ENCODE results near the gene DOCK2. TPM values are rescaled to one million over a fixed set of nuclear protein-coding genes. Genes with fewer than 3 reads are reported as not detected.

DOCK2 gene
- polyA plus RNA-seq (0.17 to 0.24 TPM (median 0.21 TPM) in 3 replicates), polyA minus RNA-seq (1.3 to 3.0 TPM in 2 of 3 replicates, not detected in the other)
- polyA plus RNA-seq (2011; ENCODE audit: low read depth), result not detected
- polyA plus RNA-seq (2011; cell fraction: cytosol; rRNA removed), result 0.06 and 0.32 TPM in 2 replicates
- polyA plus RNA-seq (2011; cell fraction: nucleus; rRNA removed), result 0.04 and 0.06 TPM in 2 replicates
- polyA plus RNA-seq (2012; ENCODE audit: low replicate concordance), result 0.30 TPM in 1 of 2 replicates, not detected in the other
- not detected for polyA minus RNA-seq (2011; cell fraction: cytosol; rRNA and poly(A)+ RNA removed)
- 0.11 and 0.70 TPM in 2 replicates for polyA minus RNA-seq (2011; cell fraction: nucleus; rRNA and poly(A)+ RNA removed)

DNA sequence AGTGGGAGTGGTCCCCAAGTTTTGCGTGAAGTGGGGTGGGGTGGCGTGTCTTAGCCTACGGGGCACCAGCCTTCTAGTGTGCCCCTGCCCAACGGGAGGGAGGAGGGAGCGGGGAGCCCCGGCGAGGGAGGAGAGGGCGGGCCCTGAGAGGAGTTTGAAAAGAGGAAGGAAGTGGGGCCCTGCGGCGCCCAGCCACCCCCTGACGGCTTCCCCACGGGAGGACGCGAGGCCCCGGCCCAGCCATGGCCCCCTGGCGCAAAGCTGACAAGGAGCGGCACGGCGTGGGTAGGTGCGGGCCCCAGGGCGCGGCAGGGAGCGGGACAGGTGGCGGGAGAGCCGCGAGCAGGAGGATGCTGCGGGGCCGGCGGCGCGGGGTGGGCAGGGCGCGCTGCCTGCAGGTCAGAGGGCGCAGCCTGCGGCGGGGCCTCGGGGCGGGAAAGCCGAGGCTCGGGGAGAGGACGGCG, at the start of gene DOCK2:
Gene DOCK2 (plus strand): TSS at position 191 of the 464 bp plus-strand sequence. CDS start 52 bp downstream, at position 243.
- Histone ChIP-seq H3K4me3 (ENCODE audit: control insufficient read depth in 2 of 3, extremely low read depth in 1 of 3, insufficient read depth in 2 of 3, low read depth in 1 of 3, low read length in 3 of 3) (no peak within 1 kb of the TSS), H3K27ac (ENCODE audit: control insufficient read depth, insufficient read depth, low read length) (no peak within 1 kb of the TSS), H3K4me1 (ENCODE audit: control insufficient read depth, extremely low read depth, insufficient read depth, low read length) (no peaks in the 10 kb centered on the region), H3K9ac (ENCODE audit: control insufficient read depth, extremely low read depth, insufficient read depth, low read length) (no peak within 1 kb of the TSS), H3K79me2 (ENCODE audit: control insufficient read depth, insufficient read depth, low read length) (no peaks in the 10 kb centered on the region), H3K36me3 (ENCODE audit: control insufficient read depth in 2 of 2, extremely low read depth in 1 of 2, insufficient read depth in 2 of 2, low read length in 2 of 2) (no peaks in the 10 kb centered on the region), H3K27me3 (ENCODE audit: control insufficient read depth, extremely low read depth, insufficient read depth, low read length) (peaks cover 15% of the 10 kb centered on the region), H3K9me3 (ENCODE audit: control insufficient read depth, low read depth, low read length) (no peaks in the 10 kb centered on the region), H3K4me2 (ENCODE audit: control insufficient read depth, extremely low read depth, insufficient read depth, low read depth, low read length) (peak within 1 kb of the TSS; percentile 29), H2AFZ (ENCODE audit: control insufficient read depth, low read length) (no peak within 1 kb of the TSS), H3K9me1 (ENCODE audit: control insufficient read depth, extremely low read depth, insufficient read depth, low read length) (no peaks in the 10 kb centered on the region), H4K20me1 (ENCODE audit: control insufficient read depth, extremely low read depth, insufficient read depth, low read length) (no peaks in the 10 kb centered on the region)
- dilution Hi-C loops (cut with MboI; ENCODE audit: extremely low pct_ligation_motif_present, low sequenced_read_pairs), result no loop called here
- FAIRE-seq (no peak), DNase-seq (ENCODE audit: low read depth, low spot score) (no peak)
- TF ChIP-seq EZH2 (IDR thresholded peaks at IDR 0.05; ENCODE audit: low read length), result no peak
- TF ChIP-seq, protein P1, sequence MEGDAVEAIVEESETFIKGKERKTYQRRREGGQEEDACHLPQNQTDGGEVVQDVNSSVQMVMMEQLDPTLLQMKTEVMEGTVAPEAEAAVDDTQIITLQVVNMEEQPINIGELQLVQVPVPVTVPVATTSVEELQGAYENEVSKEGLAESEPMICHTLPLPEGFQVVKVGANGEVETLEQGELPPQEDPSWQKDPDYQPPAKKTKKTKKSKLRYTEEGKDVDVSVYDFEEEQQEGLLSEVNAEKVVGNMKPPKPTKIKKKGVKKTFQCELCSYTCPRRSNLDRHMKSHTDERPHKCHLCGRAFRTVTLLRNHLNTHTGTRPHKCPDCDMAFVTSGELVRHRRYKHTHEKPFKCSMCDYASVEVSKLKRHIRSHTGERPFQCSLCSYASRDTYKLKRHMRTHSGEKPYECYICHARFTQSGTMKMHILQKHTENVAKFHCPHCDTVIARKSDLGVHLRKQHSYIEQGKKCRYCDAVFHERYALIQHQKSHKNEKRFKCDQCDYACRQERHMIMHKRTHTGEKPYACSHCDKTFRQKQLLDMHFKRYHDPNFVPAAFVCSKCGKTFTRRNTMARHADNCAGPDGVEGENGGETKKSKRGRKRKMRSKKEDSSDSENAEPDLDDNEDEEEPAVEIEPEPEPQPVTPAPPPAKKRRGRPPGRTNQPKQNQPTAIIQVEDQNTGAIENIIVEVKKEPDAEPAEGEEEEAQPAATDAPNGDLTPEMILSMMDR (optimal IDR thresholded peaks at IDR 0.05 in 1 of 3, IDR thresholded peaks at IDR 0.05 in 1 of 3, conservative IDR thresholded peaks at IDR 0.05 in 1 of 3; ENCODE audit: extremely low read depth in 1 of 3, insufficient read depth in 2 of 3, low read length in 3 of 3), result no peak

DNA sequence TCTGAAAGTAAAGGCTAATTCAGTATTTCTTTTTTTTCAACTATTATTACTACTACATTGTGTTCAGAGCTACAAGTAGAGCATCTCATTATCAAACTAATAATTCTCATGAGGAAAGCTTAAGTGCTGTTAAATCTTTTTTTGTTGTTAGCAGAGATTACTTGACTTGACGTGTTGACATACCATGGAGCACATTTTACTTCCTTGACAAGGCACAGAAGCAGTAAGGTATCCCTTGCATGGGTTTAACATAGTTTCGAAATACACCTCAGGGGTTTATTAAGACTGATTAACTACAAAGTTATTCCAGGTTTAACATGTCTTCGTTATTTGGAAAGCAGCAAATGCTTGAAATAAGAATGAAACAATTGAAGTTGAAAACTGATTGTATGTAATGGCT, 46.5 kb upstream of the DOCK2 start:
- no peak overlapping the region for H3K9ac ChIP-seq (ENCODE audit: control insufficient read depth, extremely low read depth, insufficient read depth, low read length)
- H4K20me1 ChIP-seq (ENCODE audit: control insufficient read depth, extremely low read depth, insufficient read depth, low read length), result no peaks in the 10 kb centered on the region
- no peak overlapping the region for H3K27ac ChIP-seq (ENCODE audit: control insufficient read depth, insufficient read depth, low read length)
- no peak overlapping the region for H3K4me3 ChIP-seq (ENCODE audit: control insufficient read depth in 2 of 3, extremely low read depth in 1 of 3, insufficient read depth in 2 of 3, low read depth in 1 of 3, low read length in 3 of 3)
- H3K9me3 ChIP-seq (ENCODE audit: control insufficient read depth, low read depth, low read length), result no peaks in the 10 kb centered on the region
- no peak overlapping the region for H3K4me2 ChIP-seq (ENCODE audit: control insufficient read depth, extremely low read depth, insufficient read depth, low read depth, low read length)
- dilution Hi-C loops (cut with MboI; ENCODE audit: extremely low pct_ligation_motif_present, low sequenced_read_pairs), result no loop called here
- peaks cover 9 to 40% of the 10 kb centered on the region in 2 experiments for H3K36me3 ChIP-seq (ENCODE audit: control insufficient read depth in 2 of 2, extremely low read depth in 1 of 2, insufficient read depth in 2 of 2, low read length in 2 of 2)
- DNase-seq (ENCODE audit: low read depth, low spot score) (no peak), FAIRE-seq (no peak)
- H3K27me3 ChIP-seq (ENCODE audit: control insufficient read depth, extremely low read depth, insufficient read depth, low read length), result no peaks in the 10 kb centered on the region
- H2AFZ ChIP-seq (ENCODE audit: control insufficient read depth, low read length), result no peak overlapping the region
- peaks cover 2% of the 10 kb centered on the region for H3K4me1 ChIP-seq (ENCODE audit: control insufficient read depth, extremely low read depth, insufficient read depth, low read length)
- H3K79me2 ChIP-seq (ENCODE audit: control insufficient read depth, insufficient read depth, low read length), result peaks cover 20% of the 10 kb centered on the region
- no peaks in the 10 kb centered on the region for H3K9me1 ChIP-seq (ENCODE audit: control insufficient read depth, extremely low read depth, insufficient read depth, low read length)
- TF ChIP-seq, protein P1 (optimal IDR thresholded peaks at IDR 0.05 in 1 of 3, IDR thresholded peaks at IDR 0.05 in 1 of 3, conservative IDR thresholded peaks at IDR 0.05 in 1 of 3; ENCODE audit: extremely low read depth in 1 of 3, insufficient read depth in 2 of 3, low read length in 3 of 3), result no peak
- no peak for TF ChIP-seq EZH2 (IDR thresholded peaks at IDR 0.05; ENCODE audit: low read length)

Measured in keratinocyte (primary cell).